K562 (cell line): ENCODE data around the gene ELK1. TPM values are rescaled to one million over a fixed set of nuclear protein-coding genes. Genes with fewer than 3 reads are reported as not detected.

Experiments used
- ARID1B ChIP-seq: fragments of 450-650 bp; IDR thresholded peaks from 2 replicates; pipeline ENCODE4 v1.6.1; 2016; ENCODE audit warnings: antibody characterized with exemption, mild to moderate bottlenecking, inconsistent platforms
- E2F8 ChIP-seq: fragments of 450-650 bp; IDR thresholded peaks from 2 replicates; pipeline ENCODE4 v1.7.1; 2018; ENCODE audit warnings: mild to moderate bottlenecking, low read depth; ENCODE audit not compliant: partially characterized antibody
- ETV5 ChIP-seq: sonication (generic); formaldehyde crosslinking; IDR thresholded peaks from 2 replicates; pipeline ENCODE4 v1.4.0; 2020; ENCODE audit warnings: low read depth, mild to moderate bottlenecking, missing genetic modification reagents
- HDAC6 ChIP-seq: IDR thresholded peaks from 2 replicates; pipeline ENCODE4 v1.6.1; 2012; ENCODE audit warnings: low read depth, mild to moderate bottlenecking, control low read depth, inconsistent platforms, low read length, moderate library complexity
- KDM4B ChIP-seq, 2 experiments: fragments of 450-650 bp in 1 of 2; sonication (generic) in 1 of 2; IDR thresholded peaks; 2 replicates each; pipeline ENCODE4 v1.6.1; 2016 to 2017; ENCODE audit warnings: borderline replicate concordance in 2 of 2, antibody characterized with exemption in 1 of 2, low read depth in 1 of 2, mild to moderate bottlenecking in 1 of 2
- KDM5B ChIP-seq: fragments of 200-600 bp; sonication (generic); IDR thresholded peaks from 2 replicates; pipeline ENCODE4 v1.6.1; 2012; ENCODE audit warnings: low read depth, mild to moderate bottlenecking, moderate library complexity, low read length, control low read depth, inconsistent platforms; ENCODE audit not compliant: insufficient replicate concordance
- MEF2D ChIP-seq: conservative IDR thresholded peaks from 2 replicates; pipeline ENCODE4 v1.6.1; 2016; ENCODE audit warnings: low read depth, missing genetic modification characterization, missing compliant biosample characterization
- MIER1 ChIP-seq: fragments of 450-650 bp; IDR thresholded peaks from 2 replicates; pipeline ENCODE4 v1.6.1; 2016; ENCODE audit warnings: antibody characterized with exemption, mild to moderate bottlenecking, low read depth
- TFAP4 ChIP-seq: sonication (generic); formaldehyde crosslinking; IDR thresholded peaks from 2 replicates; pipeline ENCODE4 v1.8.0; 2022; ENCODE audit warnings: missing genetic modification reagents, mild to moderate bottlenecking, moderate library complexity, borderline replicate concordance
- U2AF2 ChIP-seq: fragments of 200-400 bp; formaldehyde crosslinking; optimal IDR thresholded peaks from 2 replicates; pipeline ENCODE3; 2017; ENCODE audit warnings: low read depth, mild to moderate bottlenecking, low read length
- ZNF121 ChIP-seq: sonication (generic); formaldehyde crosslinking; conservative IDR thresholded peaks from 2 replicates; pipeline ENCODE4 v1.8.0; 2022; ENCODE audit warnings: missing genetic modification reagents
- ZNF263 ChIP-seq: sonication (generic); formaldehyde crosslinking; IDR thresholded peaks from 2 replicates; pipeline ENCODE4 v1.8.0; 2022; ENCODE audit warnings: mild to moderate bottlenecking, missing genetic modification reagents, borderline replicate concordance
- polyA plus RNA-seq, 8 experiments: library from polyadenylated mRNA; depleted of rRNA in 4 of 8; stranded (reverse) in 5 of 8; unstranded in 3 of 8; fragments of >200 nt; fragmentation: Nextera tagmentation in 2 of 8; fragmentation: Illumina TruSeq in 1 of 8; extraction: Ambion mirVana in 2 of 8; extraction: Trizol in 1 of 8; gene quantifications; 2 replicates each; pipeline versions ENCODE4 v1.2.1 to v1.2.3, GENCODE V29; 2011 to 2014; ENCODE audit warnings: inconsistent platforms in 1 of 8, missing spikeins in 1 of 8
- total RNA-seq, 7 experiments: library from RNA; depleted of rRNA in 6 of 7; stranded (reverse); fragments of >200 nt in 6 of 7; fragmentation: Illumina TruSeq in 2 of 7; extraction: Trizol in 2 of 7; gene quantifications; 2 replicates each; pipeline versions ENCODE4 v1.2.1 to v1.2.3, GENCODE V29; 2011 to 2021; ENCODE audit warnings: low replicate concordance in 1 of 7
- TF ChIP-seq, protein P1 (sequence below), 3 experiments: fragments of 200-800 bp in 1 of 3; sonication (Bioruptor generic) in 1 of 3; sonication (generic) in 1 of 3; formaldehyde crosslinking in 1 of 3; IDR thresholded peaks; 2 replicates each; pipeline versions ENCODE4 v1.6.1 to v1.8.0; 2016 to 2022; ENCODE audit warnings: mild to moderate bottlenecking in 2 of 3, missing compliant biosample characterization in 2 of 3, missing genetic modification characterization in 2 of 3, missing genetic modification reagents in 1 of 3
- TF ChIP-seq, protein P2 (sequence below): IDR thresholded peaks from 2 replicates; pipeline ENCODE4 v1.6.1; 2016; ENCODE audit warnings: missing genetic modification characterization, missing compliant biosample characterization
- TF ChIP-seq, protein P3 (sequence below): fragments of 250-450 bp; sonication (Bioruptor Pico); IDR thresholded peaks from 2 replicates; pipeline ENCODE4 v1.9.0; 2021; ENCODE audit warnings: mild to moderate bottlenecking, inconsistent platforms

The ELK1 gene
- total and polyA plus RNA-seq, 9 of the 15 experiments (the other 6 are each of a cell fraction or from before 2014, with no cell fraction given): 4.4 to 74.9 (median 26.5) TPM

GRCh38 chrX:47608130-47608810 is 42.1 kb downstream of the ELK1 start (continued):
- TF ChIP-seq E2F8 (no peak), KDM4B (IDR thresholded peaks at IDR 0.05; ENCODE audit: borderline replicate concordance in 2 of 2, low read depth in 1 of 2) (no peak), ETV5 (CRISPR knock-in tag) (peak; percentile 64), HDAC6 (no peak), MEF2D (tag) (no peak), TFAP4 (CRISPR knock-in tag) (peak; percentile 92), ARID1B (peak; percentile 49; the same call in 1 of the 2 replicates), MIER1 (no peak), ZNF263 (CRISPR knock-in tag) (peak; percentile 73; the same call in 1 of the 2 replicates), U2AF2 (no peak), ZNF121 (CRISPR knock-in tag) (no peak), KDM5B (no peak)
- TF ChIP-seq, protein P1, sequence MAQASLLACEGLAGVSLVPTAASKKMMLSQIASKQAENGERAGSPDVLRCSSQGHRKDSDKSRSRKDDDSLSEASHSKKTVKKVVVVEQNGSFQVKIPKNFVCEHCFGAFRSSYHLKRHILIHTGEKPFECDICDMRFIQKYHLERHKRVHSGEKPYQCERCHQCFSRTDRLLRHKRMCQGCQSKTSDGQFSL (CRISPR knock-in tag; IDR thresholded peaks at IDR 0.05): no peak
- TF ChIP-seq, protein P1 (tag; IDR thresholded peaks at IDR 0.05): no peak
- TF ChIP-seq, protein P2, sequence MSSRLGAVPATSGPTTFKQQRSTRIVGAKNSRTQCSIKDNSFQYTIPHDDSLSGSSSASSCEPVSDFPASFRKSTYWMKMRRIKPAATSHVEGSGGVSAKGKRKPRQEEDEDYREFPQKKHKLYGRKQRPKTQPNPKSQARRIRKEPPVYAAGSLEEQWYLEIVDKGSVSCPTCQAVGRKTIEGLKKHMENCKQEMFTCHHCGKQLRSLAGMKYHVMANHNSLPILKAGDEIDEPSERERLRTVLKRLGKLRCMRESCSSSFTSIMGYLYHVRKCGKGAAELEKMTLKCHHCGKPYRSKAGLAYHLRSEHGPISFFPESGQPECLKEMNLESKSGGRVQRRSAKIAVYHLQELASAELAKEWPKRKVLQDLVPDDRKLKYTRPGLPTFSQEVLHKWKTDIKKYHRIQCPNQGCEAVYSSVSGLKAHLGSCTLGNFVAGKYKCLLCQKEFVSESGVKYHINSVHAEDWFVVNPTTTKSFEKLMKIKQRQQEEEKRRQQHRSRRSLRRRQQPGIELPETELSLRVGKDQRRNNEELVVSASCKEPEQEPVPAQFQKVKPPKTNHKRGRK (tag): 0 out of 2 replicates have a peak, but pooled peaks have one; percentile 35
- TF ChIP-seq, protein P3, sequence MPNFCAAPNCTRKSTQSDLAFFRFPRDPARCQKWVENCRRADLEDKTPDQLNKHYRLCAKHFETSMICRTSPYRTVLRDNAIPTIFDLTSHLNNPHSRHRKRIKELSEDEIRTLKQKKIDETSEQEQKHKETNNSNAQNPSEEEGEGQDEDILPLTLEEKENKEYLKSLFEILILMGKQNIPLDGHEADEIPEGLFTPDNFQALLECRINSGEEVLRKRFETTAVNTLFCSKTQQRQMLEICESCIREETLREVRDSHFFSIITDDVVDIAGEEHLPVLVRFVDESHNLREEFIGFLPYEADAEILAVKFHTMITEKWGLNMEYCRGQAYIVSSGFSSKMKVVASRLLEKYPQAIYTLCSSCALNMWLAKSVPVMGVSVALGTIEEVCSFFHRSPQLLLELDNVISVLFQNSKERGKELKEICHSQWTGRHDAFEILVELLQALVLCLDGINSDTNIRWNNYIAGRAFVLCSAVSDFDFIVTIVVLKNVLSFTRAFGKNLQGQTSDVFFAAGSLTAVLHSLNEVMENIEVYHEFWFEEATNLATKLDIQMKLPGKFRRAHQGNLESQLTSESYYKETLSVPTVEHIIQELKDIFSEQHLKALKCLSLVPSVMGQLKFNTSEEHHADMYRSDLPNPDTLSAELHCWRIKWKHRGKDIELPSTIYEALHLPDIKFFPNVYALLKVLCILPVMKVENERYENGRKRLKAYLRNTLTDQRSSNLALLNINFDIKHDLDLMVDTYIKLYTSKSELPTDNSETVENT (CRISPR knock-in tag): no peak
